Myometrial cell (primary cell): ENCODE measurements around the gene MYBBP1A. TPM values are rescaled to one million over a fixed set of nuclear protein-coding genes. Genes with fewer than 3 reads are reported as not detected.

Source experiments
- total RNA-seq: library from RNA; depleted of rRNA; stranded (reverse); fragments of >200 nt; gene quantifications from 2 replicates; pipeline ENCODE4 v1.2.3, GENCODE V29; 2015

MYBBP1A gene, protein sequence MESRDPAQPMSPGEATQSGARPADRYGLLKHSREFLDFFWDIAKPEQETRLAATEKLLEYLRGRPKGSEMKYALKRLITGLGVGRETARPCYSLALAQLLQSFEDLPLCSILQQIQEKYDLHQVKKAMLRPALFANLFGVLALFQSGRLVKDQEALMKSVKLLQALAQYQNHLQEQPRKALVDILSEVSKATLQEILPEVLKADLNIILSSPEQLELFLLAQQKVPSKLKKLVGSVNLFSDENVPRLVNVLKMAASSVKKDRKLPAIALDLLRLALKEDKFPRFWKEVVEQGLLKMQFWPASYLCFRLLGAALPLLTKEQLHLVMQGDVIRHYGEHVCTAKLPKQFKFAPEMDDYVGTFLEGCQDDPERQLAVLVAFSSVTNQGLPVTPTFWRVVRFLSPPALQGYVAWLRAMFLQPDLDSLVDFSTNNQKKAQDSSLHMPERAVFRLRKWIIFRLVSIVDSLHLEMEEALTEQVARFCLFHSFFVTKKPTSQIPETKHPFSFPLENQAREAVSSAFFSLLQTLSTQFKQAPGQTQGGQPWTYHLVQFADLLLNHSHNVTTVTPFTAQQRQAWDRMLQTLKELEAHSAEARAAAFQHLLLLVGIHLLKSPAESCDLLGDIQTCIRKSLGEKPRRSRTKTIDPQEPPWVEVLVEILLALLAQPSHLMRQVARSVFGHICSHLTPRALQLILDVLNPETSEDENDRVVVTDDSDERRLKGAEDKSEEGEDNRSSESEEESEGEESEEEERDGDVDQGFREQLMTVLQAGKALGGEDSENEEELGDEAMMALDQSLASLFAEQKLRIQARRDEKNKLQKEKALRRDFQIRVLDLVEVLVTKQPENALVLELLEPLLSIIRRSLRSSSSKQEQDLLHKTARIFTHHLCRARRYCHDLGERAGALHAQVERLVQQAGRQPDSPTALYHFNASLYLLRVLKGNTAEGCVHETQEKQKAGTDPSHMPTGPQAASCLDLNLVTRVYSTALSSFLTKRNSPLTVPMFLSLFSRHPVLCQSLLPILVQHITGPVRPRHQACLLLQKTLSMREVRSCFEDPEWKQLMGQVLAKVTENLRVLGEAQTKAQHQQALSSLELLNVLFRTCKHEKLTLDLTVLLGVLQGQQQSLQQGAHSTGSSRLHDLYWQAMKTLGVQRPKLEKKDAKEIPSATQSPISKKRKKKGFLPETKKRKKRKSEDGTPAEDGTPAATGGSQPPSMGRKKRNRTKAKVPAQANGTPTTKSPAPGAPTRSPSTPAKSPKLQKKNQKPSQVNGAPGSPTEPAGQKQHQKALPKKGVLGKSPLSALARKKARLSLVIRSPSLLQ (N-terminal part only)
- 61.7 and 62.7 TPM in 2 replicates for total RNA-seq

DNA sequence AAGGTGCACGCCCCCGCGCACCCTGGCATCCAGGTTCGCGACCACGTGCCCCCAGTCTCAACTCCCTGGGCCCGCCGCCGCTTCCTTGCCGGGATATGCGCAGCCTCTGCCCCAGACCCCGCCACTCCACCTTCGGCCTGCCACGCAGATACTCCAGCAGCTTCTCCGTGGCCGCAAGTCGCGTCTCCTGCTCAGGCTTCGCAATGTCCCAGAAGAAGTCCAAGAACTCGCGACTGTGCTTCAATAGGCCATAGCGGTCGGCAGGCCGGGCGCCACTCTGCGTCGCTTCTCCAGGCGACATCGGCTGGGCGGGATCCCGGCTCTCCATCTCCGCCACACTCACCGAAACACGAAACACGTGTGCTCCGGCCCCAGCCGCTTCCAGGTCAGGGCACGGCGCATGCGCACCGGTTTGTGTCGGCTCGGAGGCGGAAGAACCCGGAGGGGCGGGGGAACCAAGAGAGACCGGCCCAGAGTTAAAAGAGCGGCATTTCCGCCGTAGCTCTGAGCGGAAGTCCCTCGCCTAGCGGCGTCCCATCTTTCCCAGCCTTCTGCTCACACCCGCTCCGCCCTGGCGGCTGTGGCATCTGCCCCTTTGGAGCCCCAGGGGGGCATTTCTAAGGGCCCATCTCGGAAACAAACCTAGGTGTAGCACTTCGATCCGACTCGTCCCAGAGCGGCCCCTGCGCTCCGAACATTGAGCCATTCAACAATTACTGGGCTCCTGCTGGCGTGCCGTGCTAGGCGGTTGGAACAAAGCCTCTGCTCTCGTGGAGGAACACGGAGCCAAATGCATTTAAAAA lies at the start of gene MYBBP1A:
Gene MYBBP1A, minus strand, starts transcription at position 388 of the 803 bp plus-strand sequence. Its CDS starts 60 bp downstream, at position 328.

DNA sequence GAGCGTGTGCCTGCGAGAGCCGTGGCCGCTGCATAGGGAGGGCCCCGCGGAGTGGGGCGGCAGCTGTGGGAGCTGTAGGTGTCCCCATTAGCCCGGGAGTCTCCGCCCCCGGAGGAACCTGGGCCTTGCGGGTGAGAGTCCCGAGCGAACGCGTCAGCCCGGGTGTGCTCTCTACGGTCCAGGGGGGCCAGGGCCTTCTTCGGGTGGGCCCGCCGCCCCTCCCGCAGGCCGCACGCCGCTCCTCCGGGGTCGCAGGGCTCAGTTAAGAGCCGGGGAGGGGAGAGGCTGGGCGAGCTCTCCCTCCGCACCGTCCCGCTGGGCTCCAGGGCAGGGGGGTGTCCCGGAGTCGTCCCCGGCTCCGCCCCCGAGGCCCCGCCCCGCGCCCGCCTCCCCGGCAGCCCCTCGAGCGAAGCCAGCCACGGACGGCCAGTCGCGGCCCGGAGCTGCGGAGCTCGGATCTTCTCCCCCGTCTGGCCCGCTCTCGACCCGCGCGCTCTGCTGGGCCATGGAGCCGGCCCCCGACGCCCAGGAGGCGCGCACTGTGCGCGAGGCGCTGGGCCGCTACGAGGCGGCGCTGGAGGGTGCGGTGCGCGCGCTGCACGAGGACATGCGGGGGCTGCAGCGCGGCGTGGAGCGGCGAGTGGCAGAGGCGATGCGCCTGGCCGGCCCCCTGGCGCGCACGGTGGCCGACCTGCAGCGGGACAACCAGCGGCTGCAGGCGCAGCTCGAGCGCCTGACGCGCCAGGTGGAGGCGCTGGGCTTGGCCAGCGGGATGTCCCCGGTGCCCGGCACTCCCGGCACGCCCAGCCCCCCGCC lies 29.1 kb upstream of the MYBBP1A start, which contains the start of gene SMTNL2:
Gene SMTNL2, plus strand, starts transcription at position 429 of the 816 bp plus-strand sequence. Its CDS starts 77 bp downstream, at position 506.

DNA sequence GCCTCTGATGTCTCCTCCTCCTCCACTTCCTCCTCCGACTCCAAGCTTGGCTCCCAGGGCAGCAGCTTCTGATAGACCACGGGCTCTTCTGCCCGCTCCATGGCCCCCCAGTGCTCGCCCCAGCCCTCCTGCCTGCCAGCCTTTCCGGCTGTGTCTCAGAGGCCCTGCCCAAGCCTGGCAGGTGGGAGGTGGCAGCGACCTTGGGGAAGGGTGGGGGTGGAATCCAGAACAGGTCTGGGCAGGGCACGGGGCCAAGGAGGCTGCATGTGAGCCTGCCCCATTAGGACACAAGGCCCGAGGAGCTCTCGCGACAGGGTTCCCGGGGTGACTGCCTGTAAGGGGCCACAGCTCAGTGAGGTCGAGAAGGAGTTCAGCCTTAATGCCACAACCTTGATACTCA lies 5.2 kb upstream of the MYBBP1A start, which contains the start of gene GGT6:
Gene GGT6, minus strand, starts transcription at position 157 of the 400 bp plus-strand sequence. Its CDS starts 56 bp downstream, at position 101.

DNA sequence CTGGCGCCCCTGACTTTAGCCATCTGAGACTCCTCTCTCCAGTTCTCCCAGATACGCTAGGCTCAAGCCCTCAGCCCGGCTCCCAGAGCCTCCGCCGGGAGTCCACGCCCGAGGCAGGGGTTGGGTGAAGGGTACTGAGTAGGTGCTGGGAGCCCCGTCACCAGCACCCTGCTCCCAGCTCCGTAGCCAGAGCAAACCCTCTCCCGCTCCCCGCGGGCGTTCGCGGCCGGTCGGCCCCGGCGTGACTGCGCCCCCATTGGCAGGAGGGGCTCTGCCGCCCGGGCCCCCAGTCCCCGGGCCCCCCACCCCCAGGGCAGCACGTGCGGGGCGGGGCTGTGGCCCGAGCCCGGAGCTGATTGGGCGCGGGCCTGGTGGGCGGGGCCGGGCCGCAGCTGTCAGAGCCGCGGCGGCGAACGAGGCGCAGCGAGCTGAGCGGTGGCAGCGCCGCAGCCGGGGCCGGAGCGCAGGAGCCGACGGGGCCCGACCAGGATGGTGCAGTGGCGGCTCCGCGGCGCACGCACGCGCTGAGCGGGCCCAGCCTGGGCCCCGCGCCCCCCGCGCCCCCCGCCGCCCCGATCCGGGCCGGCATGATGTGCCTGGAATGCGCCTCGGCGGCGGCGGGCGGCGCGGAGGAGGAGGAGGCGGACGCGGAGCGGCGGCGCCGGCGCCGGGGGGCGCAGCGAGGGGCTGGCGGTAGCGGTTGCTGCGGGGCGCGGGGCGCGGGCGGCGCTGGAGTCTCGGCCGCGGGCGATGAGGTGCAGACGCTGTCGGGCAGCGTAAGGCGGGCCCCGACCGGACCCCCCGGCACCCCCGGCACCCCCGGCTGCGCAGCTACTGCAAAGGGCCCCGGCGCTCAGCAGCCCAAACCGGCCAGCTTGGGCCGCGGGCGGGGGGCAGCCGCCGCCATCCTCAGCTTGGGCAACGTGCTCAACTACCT lies 56.5 kb downstream of the MYBBP1A start, which contains the start of gene SPNS2:
Gene SPNS2, plus strand, starts transcription at position 421 of the 937 bp plus-strand sequence. Its CDS starts 167 bp downstream, at position 588.

Other genes with a start within 250 kb of the MYBBP1A start
- gene UBE2G1, start 188.7 kb downstream of the MYBBP1A start, total RNA-seq, result 24.5 and 32.8 TPM in 2 replicates
- gene SPNS3, start 121.4 kb downstream of the MYBBP1A start, total RNA-seq, result not detected in 2 replicates
- gene SPNS2, start 56.5 kb downstream of the MYBBP1A start, total RNA-seq, result 0.18 TPM in 1 of 2 replicates, not detected in the other
- not detected in 2 replicates for gene GGT6, start 5.2 kb upstream of the MYBBP1A start, total RNA-seq
- gene SMTNL2, start 29.1 kb upstream of the MYBBP1A start, total RNA-seq, result not detected in 2 replicates
- not detected in 2 replicates for gene ALOX15, start 86.3 kb upstream of the MYBBP1A start, total RNA-seq
- 22.5 and 25.9 TPM in 2 replicates for gene PELP1, start 148.8 kb upstream of the MYBBP1A start, total RNA-seq
- gene ARRB2, start 155.2 kb upstream of the MYBBP1A start, total RNA-seq, result 12.9 and 14.4 TPM in 2 replicates
- gene MED11, start 176.0 kb upstream of the MYBBP1A start, total RNA-seq, result 31.5 and 34.9 TPM in 2 replicates
- gene ZMYND15, start 184.4 kb upstream of the MYBBP1A start, total RNA-seq, result 0.29 TPM in 1 of 2 replicates, not detected in the other
- gene CXCL16, start 184.5 kb upstream of the MYBBP1A start, total RNA-seq, result 1.2 and 1.7 TPM in 2 replicates
- not detected in 2 replicates for gene TM4SF5, start 216.5 kb upstream of the MYBBP1A start, total RNA-seq
- not detected in 2 replicates for gene VMO1, start 231.0 kb upstream of the MYBBP1A start, total RNA-seq
- not detected in 2 replicates for gene GLTPD2, start 233.6 kb upstream of the MYBBP1A start, total RNA-seq
- 350 and 452 TPM in 2 replicates for gene PSMB6, start 240.8 kb upstream of the MYBBP1A start, total RNA-seq